HepG2 (cell line): ENCODE results near the gene ZNF33A. TPM values are rescaled to one million over a fixed set of nuclear protein-coding genes. Genes with fewer than 3 reads are reported as not detected.

Experiments used
- ATRX ChIP-seq: sonication (generic); formaldehyde crosslinking; IDR thresholded peaks from 2 replicates; pipeline ENCODE4 v1.4.0; 2020; ENCODE audit warnings: missing genetic modification reagents, borderline replicate concordance
- FLYWCH1 ChIP-seq: sonication (generic); formaldehyde crosslinking; IDR thresholded peaks from 2 replicates; pipeline ENCODE4 v1.8.1; 2023; ENCODE audit warnings: mild to moderate bottlenecking, missing genetic modification reagents
- FOXK1 ChIP-seq: sonication (generic); formaldehyde crosslinking; IDR thresholded peaks from 2 replicates; pipeline ENCODE4 v1.4.0; 2020; ENCODE audit warnings: low read depth, missing genetic modification reagents, borderline replicate concordance
- GABPA ChIP-seq, 2 experiments: IDR thresholded peaks; 2 replicates each; pipeline ENCODE4 v1.6.1; 2011 to 2016; ENCODE audit warnings: low read depth in 2 of 2, low read length in 1 of 2, missing biosample characterization in 1 of 2, missing genetic modification characterization in 1 of 2
- HIVEP1 ChIP-seq: sonication (generic); formaldehyde crosslinking; IDR thresholded peaks from 2 replicates; pipeline ENCODE4 v1.4.0; 2020; ENCODE audit warnings: mild to moderate bottlenecking, missing genetic modification reagents
- HNRNPLL ChIP-seq: fragments of 200-400 bp; formaldehyde crosslinking; IDR thresholded peaks from 2 replicates; pipeline ENCODE4 v1.6.1; 2017; ENCODE audit warnings: mild to moderate bottlenecking, low read depth, low read length; ENCODE audit not compliant: poor library complexity, severe bottlenecking
- HOXA5 ChIP-seq: sonication (generic); formaldehyde crosslinking; IDR thresholded peaks from 2 replicates; pipeline ENCODE4 v1.4.0; 2020; ENCODE audit warnings: missing genetic modification reagents
- MED1 ChIP-seq: sonication (generic); formaldehyde crosslinking; IDR thresholded peaks from 2 replicates; pipeline ENCODE4 v1.4.0; 2020; ENCODE audit warnings: missing genetic modification reagents
- MEIS1 ChIP-seq: sonication (generic); formaldehyde crosslinking; IDR thresholded peaks from 2 replicates; pipeline ENCODE4 v1.9.0; 2021; ENCODE audit warnings: mild to moderate bottlenecking, missing genetic modification reagents, moderate library complexity, borderline replicate concordance
- NRL ChIP-seq: sonication (generic); formaldehyde crosslinking; IDR thresholded peaks from 2 replicates; pipeline ENCODE4 v1.5.0; 2020; ENCODE audit warnings: missing genetic modification reagents, mild to moderate bottlenecking, moderate library complexity, borderline replicate concordance
- PITX1 ChIP-seq: sonication (generic); formaldehyde crosslinking; IDR thresholded peaks from 2 replicates; pipeline ENCODE4 v1.5.1; 2020; ENCODE audit warnings: mild to moderate bottlenecking, missing genetic modification reagents
- POLR2A ChIP-seq, 2 experiments: IDR thresholded peaks; 2 replicates each; pipeline ENCODE4 v1.6.1; 2011; ENCODE audit warnings: low read depth in 2 of 2, low read length in 2 of 2, mild to moderate bottlenecking in 1 of 2, moderate library complexity in 1 of 2; ENCODE audit not compliant: insufficient read depth in 1 of 2
- RBFOX2 ChIP-seq: fragments of 200-400 bp; formaldehyde crosslinking; IDR thresholded peaks from 2 replicates; pipeline ENCODE4 v1.6.1; 2017; ENCODE audit warnings: low read depth, mild to moderate bottlenecking, low read length
- TAF15 ChIP-seq: fragments of 200-400 bp; formaldehyde crosslinking; IDR thresholded peaks from one replicate; pipeline ENCODE4 v1.6.1; 2018; ENCODE audit warnings: mild to moderate bottlenecking, low read depth, low read length; ENCODE audit not compliant: poor library complexity, severe bottlenecking
- TP53 ChIP-seq: sonication (generic); formaldehyde crosslinking; conservative IDR thresholded peaks from 2 replicates; pipeline ENCODE4 v1.4.0; 2020; ENCODE audit warnings: missing genetic modification reagents
- ZNF235 ChIP-seq: sonication (generic); formaldehyde crosslinking; IDR thresholded peaks from 2 replicates; pipeline ENCODE4 v1.8.1; 2023; ENCODE audit warnings: mild to moderate bottlenecking, missing genetic modification reagents, borderline replicate concordance
- ZNF343 ChIP-seq: sonication (generic); formaldehyde crosslinking; IDR thresholded peaks from 2 replicates; pipeline ENCODE4 v1.4.0; 2020; ENCODE audit warnings: mild to moderate bottlenecking, missing genetic modification reagents
- ZNF468 ChIP-seq: sonication (generic); formaldehyde crosslinking; IDR thresholded peaks from 2 replicates; pipeline ENCODE4 v1.8.0; 2022; ENCODE audit warnings: mild to moderate bottlenecking, moderate library complexity, missing genetic modification reagents
- ZNF530 ChIP-seq: sonication (generic); formaldehyde crosslinking; IDR thresholded peaks from 2 replicates; pipeline ENCODE4 v1.5.0; 2020; ENCODE audit warnings: low read depth, mild to moderate bottlenecking, missing genetic modification reagents
- ZNF550 ChIP-seq: sonication (generic); formaldehyde crosslinking; IDR thresholded peaks from 2 replicates; pipeline ENCODE4 v1.4.0; 2020; ENCODE audit warnings: mild to moderate bottlenecking, missing genetic modification reagents, borderline replicate concordance
- ZSCAN31 ChIP-seq: sonication (generic); formaldehyde crosslinking; IDR thresholded peaks from 2 replicates; pipeline ENCODE4 v1.5.0; 2020; ENCODE audit warnings: low read depth, mild to moderate bottlenecking, missing genetic modification reagents
- polyA plus RNA-seq, 8 experiments: library from polyadenylated mRNA; depleted of rRNA in 3 of 8; stranded (reverse) in 7 of 8; unstranded in 1 of 8; fragments of >200 nt; fragmentation: Illumina TruSeq in 4 of 8; extraction: Trizol in 4 of 8; gene quantifications; 2 replicates each; pipeline versions ENCODE4 v1.2.1 to v1.2.3, GENCODE V29; 2011 to 2016; ENCODE audit warnings: low read depth in 4 of 8, missing spikeins in 1 of 8, mixed read lengths in 1 of 8; ENCODE audit not compliant: insufficient read depth in 1 of 8
- total RNA-seq, 5 experiments: library from RNA; depleted of rRNA; stranded (reverse); fragments of >200 nt; fragmentation: Illumina TruSeq; extraction: Trizol; gene quantifications; 2 replicates each; pipeline ENCODE4 v1.2.3, GENCODE V29; 2016; ENCODE audit warnings: low read depth in 1 of 5
- TF ChIP-seq, protein P1 (sequence below): IDR thresholded peaks from 2 replicates; pipeline ENCODE4 v1.6.1; 2016; ENCODE audit warnings: missing compliant biosample characterization, missing genetic modification reagents, borderline replicate concordance
- TF ChIP-seq, protein P2 (sequence below): sonication (generic); formaldehyde crosslinking; IDR thresholded peaks from 2 replicates; pipeline ENCODE4 v1.5.1; 2020; ENCODE audit warnings: mild to moderate bottlenecking, missing genetic modification reagents, moderate library complexity
- TF ChIP-seq, protein P3 (sequence below): sonication (generic); formaldehyde crosslinking; IDR thresholded peaks from 2 replicates; pipeline ENCODE4 v1.8.1; 2022; ENCODE audit warnings: low read depth, mild to moderate bottlenecking, missing genetic modification reagents

Gene ZNF33A
- total and polyA plus RNA-seq, 2 of the 13 experiments (the other 11 are each of a cell fraction or from before 2014, with no cell fraction given): 13.1 to 22.5 TPM

DNA sequence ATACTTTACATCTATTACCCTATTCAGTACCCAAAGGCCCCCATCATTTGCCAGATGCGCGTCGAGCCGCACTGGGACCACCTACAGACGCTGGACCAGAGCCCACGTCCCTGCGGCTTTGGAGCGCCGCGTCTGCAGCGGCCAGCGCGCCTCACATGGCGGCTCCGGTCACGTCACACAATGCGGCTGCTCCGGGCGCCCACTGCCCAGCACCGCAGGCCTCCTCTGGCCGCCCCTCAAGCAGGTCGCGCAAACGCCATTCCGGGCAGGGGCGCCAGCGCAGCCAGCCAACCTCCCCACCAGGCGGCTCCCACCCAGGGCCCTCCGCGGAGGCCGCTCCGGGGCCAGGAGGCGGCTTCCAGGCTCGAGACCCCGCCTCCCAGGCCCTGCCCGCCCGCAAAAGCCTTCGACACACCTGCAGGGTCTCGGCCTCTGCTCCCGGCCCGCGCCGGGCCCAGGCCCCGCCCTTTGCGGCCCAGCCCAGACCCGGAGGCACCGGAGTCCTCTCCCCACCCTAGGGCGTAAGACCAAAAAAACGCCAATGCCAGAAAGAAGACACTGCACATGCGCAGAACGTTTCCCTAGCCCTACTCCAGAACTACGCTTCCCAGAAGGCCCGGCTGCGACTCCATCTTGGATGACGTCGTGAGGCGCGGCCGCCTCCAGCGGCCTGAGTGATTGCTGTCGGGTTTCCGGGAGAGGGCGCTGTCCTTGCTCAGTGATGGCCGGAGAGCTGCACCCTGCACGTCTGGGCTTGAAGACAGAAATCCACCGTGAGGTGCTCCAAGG, 34.2 kb upstream of the ZNF33A start, which contains the start of gene ZNF25 (continued):
- TF ChIP-seq, protein P1, sequence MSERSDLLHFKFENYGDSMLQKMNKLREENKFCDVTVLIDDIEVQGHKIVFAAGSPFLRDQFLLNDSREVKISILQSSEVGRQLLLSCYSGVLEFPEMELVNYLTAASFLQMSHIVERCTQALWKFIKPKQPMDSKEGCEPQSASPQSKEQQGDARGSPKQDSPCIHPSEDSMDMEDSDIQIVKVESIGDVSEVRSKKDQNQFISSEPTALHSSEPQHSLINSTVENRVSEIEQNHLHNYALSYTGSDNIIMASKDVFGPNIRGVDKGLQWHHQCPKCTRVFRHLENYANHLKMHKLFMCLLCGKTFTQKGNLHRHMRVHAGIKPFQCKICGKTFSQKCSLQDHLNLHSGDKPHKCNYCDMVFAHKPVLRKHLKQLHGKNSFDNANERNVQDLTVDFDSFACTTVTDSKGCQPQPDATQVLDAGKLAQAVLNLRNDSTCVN: peak; percentile 43; the same call in 1 of the 2 replicates
- TF ChIP-seq ZNF343 (CRISPR knock-in tag): peak; percentile 84; the same call in 1 of the 2 replicates
- 0 out of 2 replicates have a peak, but pooled peaks have one; percentile 22 for TF ChIP-seq PITX1 (CRISPR knock-in tag)
- TF ChIP-seq, protein P2, sequence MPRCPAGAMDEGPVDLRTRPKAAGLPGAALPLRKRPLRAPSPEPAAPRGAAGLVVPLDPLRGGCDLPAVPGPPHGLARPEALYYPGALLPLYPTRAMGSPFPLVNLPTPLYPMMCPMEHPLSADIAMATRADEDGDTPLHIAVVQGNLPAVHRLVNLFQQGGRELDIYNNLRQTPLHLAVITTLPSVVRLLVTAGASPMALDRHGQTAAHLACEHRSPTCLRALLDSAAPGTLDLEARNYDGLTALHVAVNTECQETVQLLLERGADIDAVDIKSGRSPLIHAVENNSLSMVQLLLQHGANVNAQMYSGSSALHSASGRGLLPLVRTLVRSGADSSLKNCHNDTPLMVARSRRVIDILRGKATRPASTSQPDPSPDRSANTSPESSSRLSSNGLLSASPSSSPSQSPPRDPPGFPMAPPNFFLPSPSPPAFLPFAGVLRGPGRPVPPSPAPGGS: peak; percentile 74
- peak; percentile 74 for TF ChIP-seq HOXA5 (CRISPR knock-in tag)
- TF ChIP-seq, protein P3, sequence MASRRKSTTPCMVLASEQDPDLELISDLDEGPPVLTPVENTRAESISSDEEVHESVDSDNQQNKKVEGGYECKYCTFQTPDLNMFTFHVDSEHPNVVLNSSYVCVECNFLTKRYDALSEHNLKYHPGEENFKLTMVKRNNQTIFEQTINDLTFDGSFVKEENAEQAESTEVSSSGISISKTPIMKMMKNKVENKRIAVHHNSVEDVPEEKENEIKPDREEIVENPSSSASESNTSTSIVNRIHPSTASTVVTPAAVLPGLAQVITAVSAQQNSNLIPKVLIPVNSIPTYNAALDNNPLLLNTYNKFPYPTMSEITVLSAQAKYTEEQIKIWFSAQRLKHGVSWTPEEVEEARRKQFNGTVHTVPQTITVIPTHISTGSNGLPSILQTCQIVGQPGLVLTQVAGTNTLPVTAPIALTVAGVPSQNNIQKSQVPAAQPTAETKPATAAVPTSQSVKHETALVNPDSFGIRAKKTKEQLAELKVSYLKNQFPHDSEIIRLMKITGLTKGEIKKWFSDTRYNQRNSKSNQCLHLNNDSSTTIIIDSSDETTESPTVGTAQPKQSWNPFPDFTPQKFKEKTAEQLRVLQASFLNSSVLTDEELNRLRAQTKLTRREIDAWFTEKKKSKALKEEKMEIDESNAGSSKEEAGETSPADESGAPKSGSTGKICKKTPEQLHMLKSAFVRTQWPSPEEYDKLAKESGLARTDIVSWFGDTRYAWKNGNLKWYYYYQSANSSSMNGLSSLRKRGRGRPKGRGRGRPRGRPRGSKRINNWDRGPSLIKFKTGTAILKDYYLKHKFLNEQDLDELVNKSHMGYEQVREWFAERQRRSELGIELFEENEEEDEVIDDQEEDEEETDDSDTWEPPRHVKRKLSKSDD: no peak; the same call in none of the 2 replicates
- TF ChIP-seq NRL: peak; percentile 81; the same call in 1 of the 2 replicates
- TF ChIP-seq MED1: peak; percentile 71
- TF ChIP-seq ZNF235 (CRISPR knock-in tag): no peak
- TF ChIP-seq HIVEP1 (CRISPR knock-in tag): peak; percentile 14; the same call in 1 of the 2 replicates
- peak; percentile 91 for TF ChIP-seq RBFOX2
- peak; percentile 92 for TF ChIP-seq MEIS1 (CRISPR knock-in tag)
- TF ChIP-seq FOXK1: peak; percentile 10; the same call in 1 of the 2 replicates
- no peak for TF ChIP-seq TAF15
- TF ChIP-seq GABPA (IDR thresholded peaks at IDR 0.05; ENCODE audit: low read depth, low read length): no peak
- TF ChIP-seq GABPA (CRISPR knock-in tag; IDR thresholded peaks at IDR 0.05; ENCODE audit: low read depth): peak; percentile 70
- no peak for TF ChIP-seq ATRX (CRISPR knock-in tag)
- peak; percentile 94 for TF ChIP-seq HNRNPLL
- TF ChIP-seq POLR2A (IDR thresholded peaks at IDR 0.05; ENCODE audit: insufficient read depth in 1 of 2, low read depth in 2 of 2, low read length in 2 of 2): peak; percentile 77 to 91
- no peak for TF ChIP-seq ZNF550 (CRISPR knock-in tag)
- TF ChIP-seq ZNF530: no peak
- 0 out of 2 replicates have a peak, but pooled peaks have one; percentile 38 for TF ChIP-seq ZNF468 (CRISPR knock-in tag)
- TF ChIP-seq FLYWCH1 (CRISPR knock-in tag): no peak
- TF ChIP-seq TP53 (CRISPR knock-in tag): no peak
- peak; percentile 87; the same call in 1 of the 2 replicates for TF ChIP-seq ZSCAN31
